Tibial nerve (tissue), 4 donors: Measurements from ENCODE around the gene DSG1. TPM values are rescaled to one million over a fixed set of nuclear protein-coding genes. Genes with fewer than 3 reads are reported as not detected.
"Not testable (repeated sequence)": the region's sequence is repeated elsewhere in the genome, so short reads cannot be mapped to it uniquely, and the experiment has no call there.

Experiments
- DNase-seq, 2 donors: peaks; one replicate each; pipeline ENCODE4 v3.0.0-alpha.2; 2019; ENCODE audit warnings: low spot score in 2 of 2
- H3K27ac ChIP-seq, 4 donors: fragments of 200-600 bp; sonication (generic) in 3 of 4; one replicate each; pipeline ENCODE4 v1.5.1; 2017 to 2019; ENCODE audit warnings: mild to moderate bottlenecking in 1 of 4
- H3K27me3 ChIP-seq, 2 donors: fragments of 200-600 bp; sonication (generic) in 1 of 2; one replicate each; pipeline versions ENCODE4 v1.5.1 to v1.6.0; 2017 to 2019
- H3K36me3 ChIP-seq, 3 donors: fragments of 200-600 bp; sonication (generic); one replicate each; pipeline ENCODE4 v1.5.1; 2018 to 2019
- H3K4me1 ChIP-seq, 4 donors: fragments of 200-600 bp; sonication (generic) in 3 of 4; one replicate each; pipeline ENCODE4 v1.5.1; 2017 to 2019
- H3K4me3 ChIP-seq, 4 donors: fragments of 200-600 bp; sonication (generic) in 3 of 4; one replicate each; pipeline ENCODE4 v1.5.1; 2017 to 2019; ENCODE audit warnings: mild to moderate bottlenecking in 1 of 4, moderate library complexity in 1 of 4
- H3K9me3 ChIP-seq, 4 donors: fragments of 200-600 bp; sonication (generic) in 3 of 4; one replicate each; pipeline ENCODE4 v1.5.1; 2017 to 2019
- CTCF ChIP-seq, 5 experiments: fragments of 200-600 bp in 3 of 5; fragments of 450-650 bp in 2 of 5; sonication (generic) in 3 of 5; IDR thresholded peaks; one replicate each; pipeline ENCODE4 v1.5.1; 2016 to 2019; ENCODE audit warnings: antibody characterized with exemption in 5 of 5, mild to moderate bottlenecking in 3 of 5, moderate library complexity in 2 of 5
- EP300 ChIP-seq, 2 donors: sonication (generic); formaldehyde crosslinking; IDR thresholded peaks; one replicate each; pipeline ENCODE4 v1.6.1; 2017; ENCODE audit warnings: antibody characterized with exemption in 2 of 2, mild to moderate bottlenecking in 1 of 2
- POLR2A ChIP-seq, 2 donors: fragments of 450-650 bp; IDR thresholded peaks; one replicate each; pipeline ENCODE4 v1.6.1; 2017; ENCODE audit warnings: antibody characterized with exemption in 2 of 2, mild to moderate bottlenecking in 2 of 2, moderate library complexity in 2 of 2
- WGBS, 2 donors: methylation state at CpG; one replicate each; pipeline ENCODE4 v1.1.5; 2018; 5-methylcytosine and 5-hydroxymethylcytosine counted together
- total RNA-seq, 4 donors: library from RNA; depleted of rRNA; stranded (reverse); fragments of >200 nt; gene quantifications; one replicate each; pipeline ENCODE4 v1.1.0, GENCODE V29; 2016

Gene DSG1
- total RNA-seq, 4 donors from 2014 or later = not detected

GRCh38 chr18:31325051-31325450, 7.1 kb downstream of the DSG1 start:
- Histone ChIP-seq H3K27ac (no peak overlapping the region), H3K27me3 (no peaks in the 10 kb centered on the region), H3K4me3 (no peak overlapping the region), H3K9me3 (no peaks in the 10 kb centered on the region), H3K4me1 (peaks cover 0 to 9% (median 0%) of the 10 kb centered on the region in 4 donors), H3K36me3 (no peaks in the 10 kb centered on the region)
- TF ChIP-seq EP300 (IDR thresholded peaks at IDR 0.05) (no peak), CTCF (IDR thresholded peaks at IDR 0.05) (no peak), POLR2A (IDR thresholded peaks at IDR 0.05) (no peak)
- 40 to 51% methylated on average over 3 of the region's 3 CpGs for WGBS, 2 donors
- peak in 1 of 2 donors; percentile 17 for DNase-seq

GRCh38 chr18:31329787-31330438, 12.0 kb downstream of the DSG1 start:
- TF ChIP-seq POLR2A (IDR thresholded peaks at IDR 0.05) = no peak
- no peak for TF ChIP-seq CTCF (IDR thresholded peaks at IDR 0.05)
- TF ChIP-seq EP300 (IDR thresholded peaks at IDR 0.05) = no peak
- no peak for DNase-seq
- Histone ChIP-seq H3K4me1 (peaks cover 0 to 5% (median 0%) of the 10 kb centered on the region in 4 donors), H3K27ac (no peak overlapping the region), H3K9me3 (no peaks in the 10 kb centered on the region), H3K27me3 (no peaks in the 10 kb centered on the region), H3K36me3 (no peaks in the 10 kb centered on the region), H3K4me3 (no peak overlapping the region)
- 73 to 81% methylated on average over 7 of the region's 7 CpGs for WGBS, 2 donors

GRCh38 chr18:31343454-31343853, 25.5 kb downstream of the DSG1 start:
- Histone ChIP-seq H3K27ac (no peak overlapping the region), H3K4me3 (no peak overlapping the region), H3K27me3 (no peaks in the 10 kb centered on the region), H3K9me3 (no peaks in the 10 kb centered on the region), H3K4me1 (no peaks in the 10 kb centered on the region), H3K36me3 (no peaks in the 10 kb centered on the region)
- DNase-seq = no peak
- WGBS, 2 donors = 89 to 91% methylated on average over 4 of the region's 4 CpGs
- TF ChIP-seq EP300 (IDR thresholded peaks at IDR 0.05) = no peak
- TF ChIP-seq CTCF (IDR thresholded peaks at IDR 0.05) = no peak
- TF ChIP-seq POLR2A (IDR thresholded peaks at IDR 0.05) = no peak

GRCh38 chr18:31353336-31353735, 35.4 kb downstream of the DSG1 start:
- 80 to 92% methylated on average over 2 to 14 of the region's 17 CpGs for WGBS, 2 donors
- H3K9me3 ChIP-seq, H3K27ac ChIP-seq, H3K36me3 ChIP-seq, H3K4me1 ChIP-seq, DNase-seq, H3K4me3 ChIP-seq, H3K27me3 ChIP-seq: not testable (repeated sequence)

- TF ChIP-seq POLR2A (IDR thresholded peaks at IDR 0.05) (no peak), CTCF (IDR thresholded peaks at IDR 0.05) (no peak), EP300 (IDR thresholded peaks at IDR 0.05) (no peak)
- no peak for DNase-seq
- 92 to 93% methylated on average over 8 of the region's 8 CpGs for WGBS, 2 donors
Observed at GRCh38 chr18:31354990-31355389, 37.0 kb downstream of the DSG1 start.

More at GRCh38 chr18:31354990-31355389, 37.0 kb downstream of the DSG1 start:
- H3K4me3 ChIP-seq = no peak overlapping the region
- no peaks in the 10 kb centered on the region for H3K27me3 ChIP-seq
- no peaks in the 10 kb centered on the region for H3K9me3 ChIP-seq
- no peaks in the 10 kb centered on the region for H3K4me1 ChIP-seq
- no peak overlapping the region for H3K27ac ChIP-seq
- no peaks in the 10 kb centered on the region for H3K36me3 ChIP-seq
